Adrenal gland (tissue), 5 donors: ENCODE data around the gene PDCD10.

ENCODE experiments used
- POLR2A ChIP-seq, 2 donors: fragments of 450-650 bp; IDR thresholded peaks; one replicate each; pipeline ENCODE4 v1.6.1; 2017; ENCODE audit warnings: antibody characterized with exemption in 2 of 2, mild to moderate bottlenecking in 2 of 2, moderate library complexity in 1 of 2
- TF ChIP-seq, protein P1 (sequence below), 6 experiments: fragments of 450-650 bp in 4 of 6; fragments of 200-600 bp in 2 of 6; sonication (generic) in 1 of 6; IDR thresholded peaks; 1 replicate in 5 of 6; 2 replicates in 1 of 6; pipeline versions ENCODE4 v1.5.1 to v1.8.0; 2016 to 2021; ENCODE audit warnings: antibody characterized with exemption in 6 of 6, mild to moderate bottlenecking in 2 of 6, moderate library complexity in 1 of 6
- donor health status: DM: no; HTN: no; CAD: no.

DNA sequence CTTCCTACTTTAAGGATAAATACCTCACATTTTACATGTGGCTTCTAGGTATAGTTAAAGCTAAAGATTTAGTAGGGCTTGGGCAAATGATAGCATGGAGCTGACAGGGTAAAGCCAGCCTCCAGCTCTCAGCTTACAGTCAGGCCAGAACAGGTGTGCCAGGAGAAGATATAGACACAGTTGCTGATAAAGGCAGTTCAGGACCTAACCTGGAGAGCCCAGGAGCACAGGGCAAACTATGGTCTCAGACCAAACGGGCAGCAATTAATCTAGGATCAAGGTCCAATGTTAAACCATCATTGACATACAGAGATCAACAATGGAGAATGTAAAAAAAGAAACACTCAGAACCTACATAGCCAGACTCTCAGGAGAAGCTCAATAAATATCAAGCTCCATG, 84.9 kb downstream of the PDCD10 start:
- TF ChIP-seq, protein P1, sequence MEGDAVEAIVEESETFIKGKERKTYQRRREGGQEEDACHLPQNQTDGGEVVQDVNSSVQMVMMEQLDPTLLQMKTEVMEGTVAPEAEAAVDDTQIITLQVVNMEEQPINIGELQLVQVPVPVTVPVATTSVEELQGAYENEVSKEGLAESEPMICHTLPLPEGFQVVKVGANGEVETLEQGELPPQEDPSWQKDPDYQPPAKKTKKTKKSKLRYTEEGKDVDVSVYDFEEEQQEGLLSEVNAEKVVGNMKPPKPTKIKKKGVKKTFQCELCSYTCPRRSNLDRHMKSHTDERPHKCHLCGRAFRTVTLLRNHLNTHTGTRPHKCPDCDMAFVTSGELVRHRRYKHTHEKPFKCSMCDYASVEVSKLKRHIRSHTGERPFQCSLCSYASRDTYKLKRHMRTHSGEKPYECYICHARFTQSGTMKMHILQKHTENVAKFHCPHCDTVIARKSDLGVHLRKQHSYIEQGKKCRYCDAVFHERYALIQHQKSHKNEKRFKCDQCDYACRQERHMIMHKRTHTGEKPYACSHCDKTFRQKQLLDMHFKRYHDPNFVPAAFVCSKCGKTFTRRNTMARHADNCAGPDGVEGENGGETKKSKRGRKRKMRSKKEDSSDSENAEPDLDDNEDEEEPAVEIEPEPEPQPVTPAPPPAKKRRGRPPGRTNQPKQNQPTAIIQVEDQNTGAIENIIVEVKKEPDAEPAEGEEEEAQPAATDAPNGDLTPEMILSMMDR (IDR thresholded peaks at IDR 0.05), result no peak
- TF ChIP-seq POLR2A (IDR thresholded peaks at IDR 0.05), result no peak
